Measurements from ENCODE around the gene COG3.

- no peak for TF ChIP-seq EZH2 (IDR thresholded peaks at IDR 0.05; ENCODE audit: insufficient read depth, poor library complexity, severe bottlenecking)
- TF ChIP-seq EZH2phosphoT487 (IDR thresholded peaks at IDR 0.05; ENCODE audit: insufficient read depth, low read depth): no peak
Measured at GRCh38 chr13:45501175-45501526, 36.4 kb downstream of the COG3 start.
